Natural killer cell (primary cell): Measurements from ENCODE around the gene POLR2B. TPM values are rescaled to one million over a fixed set of nuclear protein-coding genes. Genes with fewer than 3 reads are reported as not detected.

Experiments used
- ATAC-seq, 3 donors: fragments of 150-1000 bp in 2 of 3; fragments of 200-7000 bp in 1 of 3; cut with Tn5 transposase; 1 replicate in 1 of 3; 2 replicates in 2 of 3; pipeline ENCODE4 v1.10.0; 2021; ENCODE audit warnings: mild to moderate bottlenecking in 2 of 3, moderate library complexity in 2 of 3
- DNase-seq, 2 donors: peaks; one replicate each; pipeline versions ENCODE4 v3.0.0 to v3.0.0-alpha.2; 2013 to 2021; ENCODE audit warnings: mixed read lengths in 1 of 2
- H3K27ac ChIP-seq: one replicate; pipeline ENCODE4 v1.5.1; 2013; ENCODE audit warnings: mild to moderate bottlenecking, low read length
- H3K27me3 ChIP-seq: one replicate; pipeline ENCODE4 v1.6.1; 2013; ENCODE audit warnings: low read length; ENCODE audit not compliant: control insufficient read depth, insufficient read depth
- H3K36me3 ChIP-seq: one replicate; pipeline ENCODE4 v1.6.1; 2013; ENCODE audit warnings: low read length; ENCODE audit not compliant: control insufficient read depth, insufficient read depth
- H3K4me1 ChIP-seq: one replicate; pipeline ENCODE4 v1.6.1; 2013; ENCODE audit warnings: low read length; ENCODE audit not compliant: control insufficient read depth, insufficient read depth
- H3K4me3 ChIP-seq: one replicate; pipeline ENCODE4 v1.5.1; 2013; ENCODE audit warnings: low read length
- H3K9me3 ChIP-seq: one replicate; pipeline ENCODE4 v1.6.1; 2013; ENCODE audit warnings: low read length; ENCODE audit not compliant: control insufficient read depth, insufficient read depth
- H3K27ac Mint-ChIP-seq, 2 donors: one replicate each; pipeline ENCODE4 v1.8.0; 2022; ENCODE audit warnings: mild to moderate bottlenecking in 2 of 2, mixed read lengths in 2 of 2, moderate library complexity in 1 of 2
- H3K27me3 Mint-ChIP-seq, 2 donors: one replicate each; pipeline ENCODE4 v1.8.0; 2022; ENCODE audit warnings: low read depth in 2 of 2, mixed read lengths in 2 of 2
- H3K36me3 Mint-ChIP-seq: one replicate; pipeline ENCODE4 v1.8.0; 2022; ENCODE audit warnings: mixed read lengths
- H3K4me1 Mint-ChIP-seq, 2 donors: one replicate each; pipeline ENCODE4 v1.8.0; 2022; ENCODE audit warnings: mixed read lengths in 2 of 2
- H3K4me3 Mint-ChIP-seq: one replicate; pipeline ENCODE4 v1.8.0; 2022; ENCODE audit warnings: mild to moderate bottlenecking, moderate library complexity, mixed read lengths
- H3K9me3 Mint-ChIP-seq, 2 donors: one replicate each; pipeline ENCODE4 v1.8.0; 2022; ENCODE audit warnings: mixed read lengths in 2 of 2
- CTCF ChIP-seq: fragments of 200-600 bp; IDR thresholded peaks from one replicate; pipeline ENCODE4 v1.8.0; 2022; ENCODE audit warnings: antibody characterized with exemption
- WGBS: methylation state at CpG from one replicate; pipeline ENCODE4 v1.1.7; 2013; ENCODE audit warnings: missing lambda C conversion rate; ENCODE audit not compliant: insufficient coverage; 5-methylcytosine and 5-hydroxymethylcytosine counted together
- intact Hi-C: fragments of 100-400 bp; cut with micrococcal nuclease; formaldehyde crosslinking; loops from one replicate; pipeline ENCODE4 v1.14.2; 2022
- total RNA-seq, 4 donors: library from RNA; stranded (reverse); fragments of 120-200 nt in 1 of 4; gene quantifications; one replicate each; pipeline versions ENCODE4 v1.2.3 to v1.2.4, GENCODE V29; 2013 to 2022

POLR2B gene
- total RNA-seq, 3 donors from 2014 or later (not counting 1 experiment from before 2014, with no cell fraction given) = 108 to 113 (median 110) TPM

- H3K27ac ChIP-seq = no peak overlapping the region
- TF ChIP-seq CTCF = no peak
- Mint-ChIP-seq H3K4me3 (no peak overlapping the region), H3K9me3 (no peaks in the 10 kb centered on the region), H3K36me3 (no peaks in the 10 kb centered on the region), H3K27ac (peak overlapping the region; percentile 56 to 73), H3K4me1 (peaks cover 80 to 81% of the 10 kb centered on the region in 2 donors), H3K27me3 (no peaks in the 10 kb centered on the region)
- no peaks in the 10 kb centered on the region for H3K9me3 ChIP-seq
- DNase-seq = no peak
- no peak overlapping the region for H3K4me3 ChIP-seq
- 62% methylated on average over 2 of the region's 2 CpGs for WGBS
- intact Hi-C loops = loop anchor here (5.0 kb wide), 1 partner anchor 36 kb away; no protein-coding TSS in a partner anchor
- H3K27me3 ChIP-seq = no peaks in the 10 kb centered on the region
- H3K4me1 ChIP-seq = no peaks in the 10 kb centered on the region
- H3K36me3 ChIP-seq = no peaks in the 10 kb centered on the region
- ATAC-seq = peak; percentile 29 to 70 (median 60)
Measured at GRCh38 chr4:57071326-57071725, 92.6 kb downstream of the POLR2B start.

DNA sequence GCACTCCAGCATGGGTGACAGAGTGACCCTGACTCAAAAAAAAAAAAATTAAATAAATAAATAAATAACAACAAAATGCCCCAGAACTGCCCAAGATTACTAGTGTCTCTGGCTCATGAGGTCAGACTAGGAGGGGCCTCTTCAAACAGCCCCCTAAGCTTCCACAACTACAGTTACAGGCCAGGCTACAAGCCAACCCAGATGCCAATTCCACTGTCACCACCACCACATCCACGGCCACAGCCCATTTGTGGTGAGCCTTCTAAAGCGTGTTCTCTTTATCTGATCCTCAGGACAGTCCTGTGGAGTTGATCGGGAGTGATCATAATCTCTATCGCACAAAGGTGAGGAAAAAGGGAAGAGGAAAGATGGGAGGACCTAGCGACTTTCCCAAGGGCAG is 94.9 kb downstream of the POLR2B start:
- ATAC-seq = peak in 2 of 3 donors; percentile 24 to 36

DNA sequence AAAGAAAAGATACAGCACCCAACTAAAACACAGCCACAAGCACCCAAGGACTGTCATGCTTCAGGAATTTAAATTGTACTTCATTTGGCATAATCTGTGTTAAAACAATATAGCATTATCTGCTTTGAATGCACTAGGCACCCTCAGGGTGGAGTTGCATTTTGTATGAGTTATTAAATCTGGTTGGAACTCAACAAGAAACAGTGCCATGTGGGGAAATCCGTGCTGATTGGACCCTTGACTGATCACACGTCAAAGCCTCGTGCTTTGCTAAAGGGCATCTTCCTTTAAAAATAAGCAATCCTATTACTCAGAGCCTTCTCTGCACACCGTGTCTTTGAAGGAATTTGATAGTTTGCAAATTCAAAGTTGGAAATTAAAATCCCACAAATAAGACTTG is 96.0 kb downstream of the POLR2B start:
- no peaks in the 10 kb centered on the region for H3K9me3 Mint-ChIP-seq
- H3K4me1 Mint-ChIP-seq = peaks cover 75 to 89% of the 10 kb centered on the region in 2 donors
- intact Hi-C loops = loop anchor here (5.0 kb wide), 1 partner anchor 33 kb away; no protein-coding TSS in a partner anchor
- Histone ChIP-seq H3K27ac (no peak overlapping the region), H3K36me3 (no peaks in the 10 kb centered on the region), H3K4me1 (peaks cover 10% of the 10 kb centered on the region), H3K9me3 (no peaks in the 10 kb centered on the region), H3K4me3 (no peak overlapping the region), H3K27me3 (no peaks in the 10 kb centered on the region)
- H3K36me3 Mint-ChIP-seq = no peaks in the 10 kb centered on the region
- no peaks in the 10 kb centered on the region for H3K27me3 Mint-ChIP-seq
- ATAC-seq (no peak), DNase-seq (no peak)
- H3K4me3 Mint-ChIP-seq = no peak overlapping the region
- TF ChIP-seq CTCF = no peak
- WGBS = 80% methylated on average over 1 of the region's 4 CpGs
- peak overlapping the region; percentile 10 to 51 for H3K27ac Mint-ChIP-seq

More for the DNA sequence above, 94.9 kb downstream of the POLR2B start:
- H3K4me3 Mint-ChIP-seq = no peak overlapping the region
- 63% methylated on average over 5 of the region's 5 CpGs for whole genome bisulfite sequencing
- no peak for DNase-seq
- H3K9me3 ChIP-seq = no peaks in the 10 kb centered on the region
- H3K27ac Mint-ChIP-seq = peak overlapping the region in 1 of 2 donors; percentile 10
- H3K4me3 ChIP-seq = no peak overlapping the region
- intact Hi-C loops = loop anchor here (5.0 kb wide), 1 partner anchor 34 kb away; no protein-coding TSS in a partner anchor
- no peaks in the 10 kb centered on the region for H3K36me3 ChIP-seq
- no peak overlapping the region for H3K27ac ChIP-seq
- peaks cover 71 to 89% of the 10 kb centered on the region in 2 donors for H3K4me1 Mint-ChIP-seq
- H3K4me1 ChIP-seq = peaks cover 6% of the 10 kb centered on the region
- no peaks in the 10 kb centered on the region for H3K9me3 Mint-ChIP-seq
- TF ChIP-seq CTCF = no peak
- no peaks in the 10 kb centered on the region for H3K27me3 ChIP-seq
- no peaks in the 10 kb centered on the region for H3K27me3 Mint-ChIP-seq
- no peaks in the 10 kb centered on the region for H3K36me3 Mint-ChIP-seq

DNA sequence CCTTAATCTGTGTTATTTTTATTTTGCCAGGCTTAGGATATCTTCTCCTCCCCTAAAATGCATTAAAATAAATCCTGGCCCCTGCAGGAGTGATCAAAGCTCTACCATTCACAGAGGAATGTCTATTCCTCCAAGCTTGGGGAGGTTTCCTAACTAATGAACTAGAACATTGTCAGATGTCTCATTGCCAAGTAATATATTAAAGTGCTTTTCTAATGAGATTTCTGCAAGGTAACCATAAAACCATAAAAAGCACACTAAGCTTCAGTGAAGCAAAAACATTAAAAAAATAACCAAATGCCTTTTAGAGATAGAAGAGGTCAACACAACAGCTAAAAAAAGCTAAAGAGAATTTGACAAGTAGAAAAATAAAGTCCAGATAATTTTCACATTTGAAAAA is 96.7 kb downstream of the POLR2B start:
- intact Hi-C loops = no loop called here
- no peak for TF ChIP-seq CTCF
- Histone ChIP-seq H3K36me3 (no peaks in the 10 kb centered on the region), H3K4me1 (peaks cover 16% of the 10 kb centered on the region), H3K27ac (no peak overlapping the region), H3K4me3 (no peak overlapping the region), H3K9me3 (no peaks in the 10 kb centered on the region), H3K27me3 (no peaks in the 10 kb centered on the region)
- Mint-ChIP-seq H3K27ac (peak overlapping the region; percentile 31 to 51), H3K4me3 (no peak overlapping the region), H3K9me3 (no peaks in the 10 kb centered on the region), H3K36me3 (no peaks in the 10 kb centered on the region), H3K27me3 (no peaks in the 10 kb centered on the region), H3K4me1 (peaks cover 78 to 90% of the 10 kb centered on the region in 2 donors)
- ATAC-seq (no peak), DNase-seq (no peak)
